AML-193 (cell line): Measurements from ENCODE around the gene SUFU.

ENCODE experiments used
- DNase-seq, 2 experiments: peaks; one replicate each; lab custom pipeline; 2025; lab: John Stamatoyannopoulos, UW

SUFU gene

GRCh38 chr10:102619281-102619981 is 115.7 kb downstream of the SUFU start:
- DNase-seq: no peak

GRCh38 chr10:102620138-102620590 is 116.4 kb downstream of the SUFU start:
- no peak for DNase-seq

DNA sequence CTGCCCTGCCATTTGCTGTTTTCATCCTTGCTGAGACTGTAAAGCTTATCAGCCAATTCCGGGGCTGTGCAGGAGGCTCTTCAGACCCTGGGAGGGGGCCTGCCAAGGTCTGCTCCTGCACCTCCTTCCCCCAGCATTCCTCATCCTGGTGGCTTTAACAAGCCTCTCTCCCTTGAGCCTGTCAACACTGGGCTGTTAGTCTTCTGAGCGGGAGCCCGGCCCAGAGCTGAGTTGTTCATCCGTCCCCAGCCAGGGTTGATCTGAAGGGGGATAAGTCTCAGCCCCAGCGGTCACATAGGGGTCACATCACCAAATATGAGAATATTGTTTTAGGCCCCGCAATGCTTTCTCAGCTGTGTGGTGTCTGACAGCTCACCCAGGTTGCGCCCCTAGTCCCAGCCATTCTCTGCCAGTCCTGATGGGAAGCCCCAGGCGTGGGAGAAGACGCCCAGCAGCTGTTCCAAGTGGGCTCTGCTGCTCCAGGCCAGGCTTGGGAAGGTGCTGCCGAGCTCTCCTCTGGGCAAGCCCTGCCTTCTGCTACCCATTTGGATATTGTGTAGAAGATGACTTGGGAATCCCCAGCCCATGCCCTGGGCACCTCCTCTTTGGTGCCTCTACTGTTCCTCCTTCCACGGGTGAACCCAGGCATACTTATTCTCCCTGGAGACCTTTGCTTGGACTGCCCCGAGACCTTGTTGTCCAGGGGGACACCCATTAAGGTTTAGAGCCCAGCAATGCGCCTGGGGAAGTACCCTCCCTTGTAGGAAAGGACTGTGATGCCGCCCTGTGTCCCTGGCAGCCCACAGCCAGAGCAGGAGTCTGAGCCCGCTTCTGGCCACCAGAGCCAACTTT is 117.0 kb downstream of the SUFU start:
- DNase-seq: no peak

DNA sequence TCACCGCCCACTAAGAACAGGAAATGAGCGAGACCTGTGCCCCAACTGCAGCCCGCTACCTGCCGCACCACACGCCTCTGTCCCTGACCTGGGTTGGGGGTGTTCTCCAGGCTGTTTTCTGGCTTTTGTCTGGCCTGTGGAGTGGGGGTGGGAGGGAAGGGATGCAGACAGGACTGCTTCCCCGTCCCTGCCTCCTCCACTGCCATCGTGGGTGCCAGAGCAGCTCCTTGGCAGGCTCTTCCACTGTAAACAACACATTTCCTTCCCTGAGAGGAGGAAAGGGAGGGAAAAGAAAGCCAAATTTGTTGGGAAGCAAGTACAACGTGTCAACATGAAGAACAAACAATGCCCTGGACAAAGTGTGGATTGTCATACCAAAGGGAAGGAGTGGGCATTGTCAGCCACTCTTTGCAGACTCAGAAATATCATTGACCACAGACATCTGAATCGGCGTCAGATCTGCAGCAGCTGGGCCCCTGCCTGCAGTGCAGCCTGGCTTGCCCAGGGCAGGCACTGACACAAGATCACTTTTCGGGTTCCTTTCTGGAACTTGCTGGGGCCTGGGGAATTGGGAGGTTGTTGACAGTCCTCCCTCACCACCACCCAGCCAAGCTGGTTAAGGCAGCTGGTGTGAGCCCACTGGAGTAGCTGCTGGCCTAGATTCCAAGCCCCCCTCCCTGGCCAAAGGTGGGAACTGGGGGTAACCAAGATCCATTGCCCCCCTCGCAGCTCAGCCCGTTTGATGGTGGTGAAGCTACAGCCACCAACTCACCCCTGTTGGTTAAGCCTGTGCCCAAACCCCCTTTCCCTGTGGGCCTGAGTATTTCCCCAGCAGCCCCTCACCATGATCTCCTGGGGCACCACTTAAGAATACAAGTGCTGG is 117.9 kb downstream of the SUFU start:
- no peak for DNase-seq

DNA sequence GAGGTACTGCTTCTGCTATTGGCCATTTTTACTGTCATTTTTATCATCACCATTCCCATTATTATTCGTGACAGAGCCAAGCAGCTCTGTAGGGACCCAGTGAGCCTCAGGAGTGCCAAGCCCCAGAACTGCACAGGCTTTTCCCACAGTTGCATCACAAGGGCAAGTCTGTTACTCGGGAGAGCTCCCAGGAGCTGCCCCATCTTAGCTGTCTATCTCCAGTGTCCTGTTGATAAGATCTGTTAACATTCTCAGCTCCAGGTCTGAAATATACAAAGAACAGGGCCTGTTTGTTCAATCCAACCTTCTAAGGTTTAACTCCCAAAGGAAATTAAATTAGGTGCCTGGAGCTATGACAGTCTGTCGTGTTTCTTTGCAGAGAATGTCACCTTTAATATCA is 120.3 kb downstream of the SUFU start:
- DNase-seq: no peak

GRCh38 chr10:102624751-102625645 is 121.2 kb downstream of the SUFU start:
- DNase-seq: no peak

- DNase-seq: no peak
Observed at GRCh38 chr10:102626026-102626685, 122.4 kb downstream of the SUFU start.

- no peak for DNase-seq
Observed at GRCh38 chr10:102627291-102627735, 123.5 kb downstream of the SUFU start.

GRCh38 chr10:102627736-102628293 is 124.0 kb downstream of the SUFU start:
- no peak for DNase-seq

DNA sequence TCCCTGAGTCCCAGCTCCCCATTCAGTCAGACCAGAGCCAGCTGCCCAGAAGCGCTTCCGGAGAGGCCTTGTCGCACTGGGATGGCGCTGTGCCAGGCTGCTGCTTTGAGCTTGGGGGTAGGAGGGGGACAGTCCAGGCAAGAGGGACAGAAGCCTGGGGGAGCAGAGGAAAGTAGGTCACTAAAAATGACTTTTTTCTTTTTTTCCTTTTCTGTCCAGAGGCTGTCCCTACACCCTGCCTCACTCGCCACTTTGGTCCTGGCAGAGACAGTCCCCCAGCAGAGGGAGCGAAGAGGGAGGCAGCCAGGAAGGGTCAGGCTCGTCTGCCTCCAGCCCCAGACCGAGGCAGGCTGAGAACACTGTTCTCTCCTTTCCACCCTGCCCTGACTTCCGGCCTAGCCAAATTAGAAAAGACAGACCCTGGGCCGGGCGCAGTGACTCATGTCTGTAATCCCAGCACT is 124.7 kb downstream of the SUFU start:
- DNase-seq: no peak

- no peak for DNase-seq
Observed at GRCh38 chr10:102629661-102630614, 126.2 kb downstream of the SUFU start.

DNA sequence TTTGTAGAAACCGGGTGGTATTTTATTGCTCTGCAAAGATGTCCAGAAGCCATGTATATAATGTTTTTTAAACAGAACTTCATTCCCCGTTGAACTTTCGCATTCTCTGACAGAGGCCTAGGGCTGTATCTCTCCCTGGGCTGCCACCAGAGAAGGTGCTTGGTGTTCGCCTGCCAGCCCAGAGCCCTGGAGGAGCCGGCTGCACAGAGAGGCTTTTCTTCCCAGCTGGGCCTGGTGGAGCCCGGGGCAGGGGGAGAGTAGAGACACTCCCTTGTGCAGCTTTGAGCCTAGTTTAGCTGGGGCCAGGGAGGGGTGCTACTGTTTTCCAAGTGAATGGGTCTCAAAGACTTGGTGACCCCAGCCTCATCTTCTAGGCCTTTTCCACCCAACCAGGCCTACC is 126.9 kb downstream of the SUFU start:
- DNase-seq: no peak

DNA sequence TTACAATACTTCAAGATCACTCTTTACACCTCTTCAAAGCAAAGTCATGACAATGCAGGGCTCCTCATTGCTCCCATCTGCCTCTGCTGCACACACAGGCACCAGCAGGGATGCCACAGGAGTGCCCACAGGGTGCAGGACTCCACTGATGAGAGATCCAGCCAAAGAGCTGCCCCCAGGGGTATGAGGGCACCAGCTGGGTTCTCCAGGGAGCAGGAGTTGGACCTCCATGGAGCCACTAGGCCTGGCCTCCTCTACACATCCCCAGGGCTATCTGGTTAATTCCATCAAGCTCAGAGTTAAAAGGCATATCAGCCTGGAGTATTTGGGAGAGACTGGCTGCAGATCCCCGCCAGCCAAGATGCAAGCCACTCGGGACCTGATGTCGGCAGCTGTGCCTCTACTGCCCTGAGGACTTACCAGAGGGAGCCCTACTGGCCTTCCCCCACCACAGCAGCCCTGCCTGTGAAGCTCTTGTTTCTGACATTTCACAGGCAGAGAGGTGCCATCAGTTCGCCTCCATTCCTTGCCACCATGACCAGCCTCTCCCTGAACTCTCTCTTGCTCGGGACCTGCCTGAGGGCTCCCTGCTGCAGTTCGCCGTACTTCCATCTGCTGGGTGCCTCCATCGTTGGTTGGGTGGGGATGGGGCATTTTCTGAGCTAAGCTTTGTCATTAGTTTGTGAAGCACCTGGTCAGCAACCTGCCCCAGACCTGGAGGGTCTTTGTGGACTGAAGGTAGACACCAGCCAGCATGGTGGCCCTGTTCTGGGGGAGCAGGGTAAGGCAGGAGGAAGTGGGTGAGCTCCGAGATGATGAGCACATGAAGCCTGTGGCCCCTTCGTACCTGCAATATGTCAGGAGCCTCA is 128.0 kb downstream of the SUFU start:
- no peak for DNase-seq

- no peak for DNase-seq
Observed at GRCh38 chr10:102632394-102633111, 128.8 kb downstream of the SUFU start.

GRCh38 chr10:102633287-102633686 is 129.5 kb downstream of the SUFU start:
- DNase-seq: peak; percentile 86 to 92

- DNase-seq: no peak
Observed at GRCh38 chr10:102633848-102634247, 130.1 kb downstream of the SUFU start.

- no peak for DNase-seq
Observed at GRCh38 chr10:102634686-102635085, 130.9 kb downstream of the SUFU start.
